Measurements from ENCODE around the gene ZNF30.

The ZNF30 gene

GRCh38 chr19:34994286-34994642 lies 67.6 kb downstream of the ZNF30 start:
- DNase-seq (ENCODE audit: low read depth) = no peak

More at GRCh38 chr19:34994286-34994642, 67.6 kb downstream of the ZNF30 start:
- TF ChIP-seq CTCF (conservative IDR thresholded peaks at IDR 0.05; ENCODE audit: control insufficient read depth, insufficient read depth, low read depth, low read length) = no peak
- no peak overlapping the region for H3K4me3 ChIP-seq (ENCODE audit: control insufficient read depth, low read depth, low read length)
